Suppressor macrophage (primary cell): ENCODE measurements around the gene RIOX2.

Source experiments
- DNase-seq, 4 experiments: peaks; one replicate each; pipeline ENCODE4 v3.0.0-alpha.2; 2020 to 2022

Gene RIOX2

DNA sequence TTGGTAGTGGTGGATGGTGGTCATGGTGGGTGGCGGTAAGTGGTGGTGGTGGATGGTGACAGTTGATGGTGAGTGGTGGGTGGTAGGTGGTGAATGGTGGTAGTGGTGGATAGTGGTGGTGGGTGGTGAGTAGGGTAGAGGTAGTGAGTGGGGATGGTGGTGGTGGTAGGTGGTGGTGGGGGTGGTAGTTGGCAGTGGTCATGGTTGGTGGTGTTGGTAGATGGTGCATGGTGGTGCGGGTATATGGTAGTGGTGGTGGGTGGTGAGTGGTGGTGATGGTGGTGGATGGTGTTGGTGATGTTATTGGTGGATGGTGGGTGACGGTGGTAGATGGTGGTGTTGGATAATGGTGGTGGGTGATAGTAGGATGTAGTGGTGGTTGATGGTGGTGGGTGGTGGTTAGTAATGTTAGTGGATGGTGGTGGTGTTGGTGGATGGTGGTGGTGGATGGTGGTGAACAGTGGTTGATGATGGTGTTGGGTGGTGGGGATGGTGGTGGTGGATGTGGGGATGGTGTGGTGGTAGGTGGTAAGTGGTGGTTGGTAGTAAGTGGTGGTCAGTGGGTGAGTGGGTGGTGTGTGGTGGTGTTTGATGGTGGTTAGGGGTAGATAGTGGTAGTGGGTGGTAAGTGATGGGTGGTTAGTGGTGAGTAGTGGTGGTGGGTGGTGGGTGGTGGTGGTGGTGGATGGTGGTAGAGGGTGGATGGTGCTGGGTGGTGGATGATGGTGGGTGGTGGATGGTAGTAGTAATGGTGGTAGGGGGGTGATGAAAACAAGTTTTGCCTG is 16.7 kb upstream of the RIOX2 start:
- DNase-seq, result no peak

GRCh38 chr3:97987306-97987705 is 15.1 kb upstream of the RIOX2 start:
- no peak for DNase-seq

GRCh38 chr3:97983933-97984491 is 11.8 kb upstream of the RIOX2 start:
- DNase-seq, result no peak

DNA sequence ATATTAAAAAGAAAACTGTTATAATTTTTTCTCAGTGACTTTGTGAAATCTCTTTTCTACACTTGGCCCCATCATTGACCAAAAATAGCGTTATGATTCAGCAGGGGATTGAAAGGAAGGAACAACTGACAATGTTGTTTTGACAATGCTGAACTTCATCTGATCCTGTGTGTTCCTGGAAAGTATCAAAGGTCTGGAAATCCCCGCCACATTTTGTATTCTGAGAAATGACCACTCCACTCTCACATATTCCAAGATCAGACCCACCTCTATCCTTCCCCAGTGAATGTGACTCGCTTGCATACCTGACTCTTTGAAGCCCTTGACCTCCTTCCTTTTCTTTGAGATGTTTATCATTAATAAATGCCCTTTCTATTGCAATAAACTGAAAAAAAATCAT is 9.7 kb upstream of the RIOX2 start:
- peak in 3 of 4 experiments; percentile 3 to 26 (median 9) for DNase-seq

DNA sequence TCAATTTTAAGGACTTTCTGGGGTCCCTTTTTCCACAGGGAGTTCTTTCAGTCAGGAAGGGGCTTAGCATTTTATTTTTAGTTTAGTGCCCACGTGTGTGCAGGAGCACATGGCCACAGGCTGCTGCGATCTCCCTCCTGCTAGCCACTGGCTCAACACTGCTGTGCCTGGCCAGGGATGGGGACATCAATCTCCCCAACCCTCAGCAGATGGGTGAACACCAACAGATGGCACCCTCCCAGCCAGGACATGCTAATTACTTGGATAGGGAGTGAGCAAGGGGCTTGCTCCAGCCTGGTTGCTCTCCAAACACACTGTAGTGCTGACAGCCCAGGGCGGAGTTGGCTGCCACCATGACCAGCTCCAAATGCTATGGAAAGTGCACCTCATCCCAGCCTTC is 7.4 kb upstream of the RIOX2 start:
- DNase-seq, result no peak

- DNase-seq, result no peak
These were observed 3.2 kb upstream of the RIOX2 start for GRCh38 chr3:97975466-97975865.

- no peak for DNase-seq
These were observed 2.8 kb upstream of the RIOX2 start for GRCh38 chr3:97974996-97975395.

- no peak for DNase-seq
These were observed 745 bp upstream of the RIOX2 start for GRCh38 chr3:97972976-97973375.

GRCh38 chr3:97970956-97971620 is 1.1 kb downstream of the RIOX2 start:
- DNase-seq, result no peak

GRCh38 chr3:97970156-97970555 is 2.1 kb downstream of the RIOX2 start:
- no peak for DNase-seq

GRCh38 chr3:97969541-97969940 is 2.7 kb downstream of the RIOX2 start:
- no peak for DNase-seq

GRCh38 chr3:97968376-97968775 is 3.9 kb downstream of the RIOX2 start:
- DNase-seq, result no peak

GRCh38 chr3:97967966-97968365 is 4.3 kb downstream of the RIOX2 start:
- no peak for DNase-seq

- no peak for DNase-seq
These were observed 11.1 kb downstream of the RIOX2 start for GRCh38 chr3:97960993-97961766.

DNA sequence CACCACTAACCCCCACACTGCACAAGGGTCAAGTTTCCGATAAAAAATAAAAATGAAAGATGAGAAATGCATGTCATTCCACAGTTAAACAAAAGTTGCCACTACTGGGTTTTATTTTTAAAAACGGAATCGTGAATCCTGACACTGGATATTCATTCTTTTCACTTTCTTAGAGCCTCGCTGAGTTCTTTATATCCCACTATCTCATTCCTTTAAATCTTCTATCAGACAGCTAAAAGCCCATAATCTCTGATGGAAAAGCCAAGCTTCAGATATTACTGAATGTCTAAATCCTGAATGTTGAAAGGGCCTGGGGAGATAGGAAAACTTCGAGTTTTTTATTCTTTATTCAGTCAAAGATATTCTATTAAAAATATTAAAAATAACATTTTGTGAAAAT is 11.7 kb downstream of the RIOX2 start:
- no peak for DNase-seq

DNA sequence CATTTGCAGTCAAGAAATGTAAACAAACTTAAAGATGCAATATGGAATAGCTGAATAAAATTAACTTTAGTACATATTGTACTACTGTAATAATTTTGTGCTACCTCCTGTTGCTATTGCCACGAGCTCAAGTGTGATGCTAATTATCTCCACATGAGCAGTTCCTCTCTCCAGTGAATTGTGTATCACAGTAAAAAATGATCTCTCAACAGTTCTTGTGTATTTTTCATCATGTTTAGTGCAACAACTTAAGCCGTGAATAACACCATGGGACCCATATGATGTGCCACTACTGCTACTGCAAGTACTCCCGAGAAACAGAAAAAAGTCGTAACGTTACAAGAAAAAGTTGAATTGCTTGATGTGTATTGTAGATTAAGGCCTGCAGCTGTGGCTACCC is 12.4 kb downstream of the RIOX2 start:
- no peak for DNase-seq

- no peak for DNase-seq
These were observed 13.4 kb downstream of the RIOX2 start for GRCh38 chr3:97958796-97959195.

DNA sequence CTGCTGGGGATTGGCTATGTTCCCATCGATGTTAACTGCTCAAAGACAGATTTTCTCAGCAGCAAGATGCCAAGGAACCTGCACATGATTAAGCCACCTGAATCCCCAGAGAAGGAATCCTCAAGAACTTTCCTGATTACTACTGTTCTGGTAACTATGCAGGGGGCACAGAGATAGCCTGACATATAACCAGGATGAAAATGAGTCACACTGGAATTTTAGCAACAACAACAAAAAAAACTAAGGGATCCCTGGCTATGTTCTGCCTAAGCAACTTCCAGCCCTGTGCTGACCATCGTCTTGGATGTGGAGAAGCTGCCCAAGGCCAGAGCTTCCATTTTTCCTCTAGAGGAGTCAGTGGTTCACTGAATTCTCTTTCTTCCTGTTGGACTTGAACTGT is 13.8 kb downstream of the RIOX2 start:
- no peak for DNase-seq

- DNase-seq, result peak in 1 of 4 experiments; percentile 14
These were observed 14.5 kb downstream of the RIOX2 start for GRCh38 chr3:97957617-97958311.

DNA sequence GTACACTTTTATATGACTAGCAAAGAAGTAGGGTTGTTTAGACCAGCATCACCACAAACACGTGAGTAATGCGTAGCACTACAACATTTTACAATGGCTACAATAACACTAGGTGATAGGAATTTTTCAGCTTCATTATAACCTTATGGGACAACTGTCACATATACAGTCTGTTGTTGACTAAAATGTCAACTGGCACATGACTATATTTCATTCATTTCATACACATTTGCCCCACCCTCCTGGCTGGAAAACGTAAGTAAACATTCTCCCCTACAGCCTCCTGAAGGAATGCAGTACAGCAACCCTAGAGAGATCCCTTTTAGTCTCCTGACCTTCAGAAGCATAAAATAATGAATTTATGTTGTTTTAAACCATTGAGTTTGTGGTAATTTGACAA is 16.2 kb downstream of the RIOX2 start:
- DNase-seq, result no peak

DNA sequence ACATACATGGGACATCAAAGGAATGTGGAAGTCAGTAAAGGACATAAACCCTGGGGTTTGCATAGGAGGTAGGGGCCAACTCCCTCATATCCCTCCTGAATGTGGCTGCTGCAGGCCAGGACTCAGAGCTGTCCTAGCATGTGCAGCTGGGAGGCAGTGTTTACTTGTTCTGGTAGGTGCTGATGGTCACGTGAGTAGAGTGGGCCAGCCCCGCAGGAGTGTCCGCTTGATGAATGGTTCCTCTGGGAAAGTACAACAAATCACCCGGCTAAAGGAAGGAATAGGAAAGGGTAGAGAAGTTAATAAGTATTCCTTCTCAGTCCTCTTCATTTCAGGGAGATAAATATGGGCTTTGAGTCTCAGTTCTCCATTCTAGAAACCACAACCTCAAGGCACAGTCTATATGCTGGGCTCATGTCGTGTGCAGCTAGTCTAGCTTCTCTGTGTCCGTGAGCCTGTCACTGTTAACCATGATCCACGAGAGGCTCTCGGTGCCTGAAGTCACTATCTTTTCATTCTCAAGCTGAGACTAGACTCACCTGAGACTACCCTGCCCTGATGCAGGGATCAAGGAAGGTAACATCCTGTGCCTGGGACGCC is 17.9 kb downstream of the RIOX2 start:
- peak in 3 of 4 experiments; percentile 31 to 41 (median 35) for DNase-seq

- DNase-seq, result peak; percentile 10 to 55 (median 39)
These were observed 19.4 kb downstream of the RIOX2 start for GRCh38 chr3:97952872-97953271.
